Small intestine (tissue), 7 donors: ENCODE measurements around the gene SLC43A3. TPM values are rescaled to one million over a fixed set of nuclear protein-coding genes. Genes with fewer than 3 reads are reported as not detected.

Source experiments
- DNase-seq, 2 donors: peaks; one replicate each; pipeline versions ENCODE4 v3.0.0 to v3.0.0-alpha.2; 2013
- FAIRE-seq: peaks from 2 replicates; lab custom pipeline; 2012; peaks lifted over from hg19 to GRCh38; lab: Jason Lieb, UNC
- H3K27ac ChIP-seq, 3 donors: one replicate each; pipeline ENCODE4 v1.5.1; 2013; ENCODE audit warnings: low read length in 2 of 3, mild to moderate bottlenecking in 2 of 3, control low read depth in 1 of 3, inconsistent platforms in 1 of 3, low read depth in 1 of 3, moderate library complexity in 1 of 3
- H3K27me3 ChIP-seq, 3 donors: one replicate each; pipeline ENCODE4 v1.6.1; 2013; ENCODE audit warnings: low read length in 3 of 3, inconsistent platforms in 1 of 3; ENCODE audit not compliant: control insufficient read depth in 3 of 3, insufficient read depth in 3 of 3
- H3K36me3 ChIP-seq, 3 donors: one replicate each; pipeline ENCODE4 v1.6.1; 2013; ENCODE audit warnings: low read length in 3 of 3, inconsistent platforms in 1 of 3, low read depth in 1 of 3, mild to moderate bottlenecking in 1 of 3, moderate library complexity in 1 of 3; ENCODE audit not compliant: control insufficient read depth in 3 of 3, insufficient read depth in 2 of 3
- H3K4me1 ChIP-seq, 3 donors: one replicate each; pipeline ENCODE4 v1.6.1; 2013; ENCODE audit warnings: low read length in 2 of 3, inconsistent platforms in 1 of 3, low read depth in 1 of 3, mild to moderate bottlenecking in 1 of 3, moderate library complexity in 1 of 3; ENCODE audit not compliant: control insufficient read depth in 3 of 3, insufficient read depth in 2 of 3
- H3K4me3 ChIP-seq, 3 donors: one replicate each; pipeline ENCODE4 v1.5.1; 2013; ENCODE audit warnings: low read length in 3 of 3, control low read depth in 1 of 3, inconsistent platforms in 1 of 3, low read depth in 1 of 3, mild to moderate bottlenecking in 1 of 3, moderate library complexity in 1 of 3
- H3K9me3 ChIP-seq, 2 donors: one replicate each; pipeline ENCODE4 v1.6.1; 2013; ENCODE audit warnings: low read depth in 1 of 2, low read length in 1 of 2; ENCODE audit not compliant: control insufficient read depth in 2 of 2, insufficient read depth in 1 of 2
- WGBS, 3 donors: extraction: QIAGEN DNeasy Blood & Tissue Kit; methylation state at CpG; one replicate each; pipeline ENCODE4 v1.1.7; 2013; 5-methylcytosine and 5-hydroxymethylcytosine counted together
- polyA plus RNA-seq, 4 donors: library from polyadenylated mRNA; stranded (reverse) in 3 of 4; unstranded in 1 of 4; fragments of 200-250 nt in 3 of 4; fragments of 120-200 nt in 1 of 4; gene quantifications; one replicate each; pipeline versions ENCODE4 v1.2.1 to v1.2.3, GENCODE V29; 2013
- donor health status: healthy with polysubstance abuse.
- donor health status: control.
- donor health status: control.
- donor health status: Bipolar disorder and iron deficiency.
- donor health status: healthy.

SLC43A3 gene
- polyA plus RNA-seq, 4 donors: 2.4 to 13.8 (median 8.3) TPM

DNA sequence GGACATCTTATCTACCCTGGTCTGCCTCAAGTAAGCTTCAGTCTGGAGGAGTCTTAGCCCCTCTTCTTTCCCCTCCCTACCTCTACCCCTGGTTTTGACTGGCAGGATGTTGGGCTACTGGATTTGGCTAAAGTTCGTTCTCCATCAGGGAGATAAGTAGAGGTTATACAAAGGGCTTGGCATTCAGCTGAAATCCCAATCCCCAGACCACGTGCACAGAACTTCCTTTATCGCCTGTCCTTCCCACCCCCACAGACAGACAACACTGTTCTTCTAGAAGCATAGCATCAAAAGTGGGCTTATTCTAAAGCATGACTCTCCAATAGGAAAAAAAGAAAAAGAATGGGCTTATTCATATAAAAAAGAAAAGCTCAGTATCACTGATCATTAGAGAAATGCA is 53.8 kb downstream of the SLC43A3 start:
- Histone ChIP-seq H3K9me3 (no peaks in the 10 kb centered on the region), H3K27me3 (peaks cover 0 to 2% (median 0%) of the 10 kb centered on the region in 3 donors), H3K36me3 (no peaks in the 10 kb centered on the region), H3K4me3 (no peak overlapping the region), H3K27ac (no peak overlapping the region), H3K4me1 (no peaks in the 10 kb centered on the region)
- DNase-seq: no peak
- FAIRE-seq: no peak
- 41 to 52% (median 49%) methylated on average over 3 of the region's 3 CpGs for WGBS, 3 donors

DNA sequence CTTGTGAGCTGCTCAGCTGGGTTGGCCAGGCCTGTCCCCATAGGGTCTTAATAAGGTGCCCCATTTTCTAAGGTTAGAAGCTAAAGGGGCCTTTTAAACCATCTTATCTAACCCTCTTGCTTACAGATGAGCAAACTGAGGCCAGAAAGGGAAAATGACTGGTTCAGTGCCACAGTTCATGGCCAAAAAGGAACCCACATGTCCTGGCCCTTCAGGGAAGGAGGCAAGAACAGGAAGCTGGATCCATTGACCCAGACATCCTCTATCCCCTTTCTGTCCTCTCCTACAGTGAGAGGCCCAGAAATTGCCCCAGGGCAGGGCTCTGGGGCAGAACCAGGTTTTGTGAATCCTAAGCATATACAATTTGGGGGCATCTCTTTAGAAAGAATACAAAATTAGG is 56.0 kb downstream of the SLC43A3 start:
- Histone ChIP-seq H3K27ac (no peak overlapping the region), H3K4me1 (no peaks in the 10 kb centered on the region), H3K36me3 (no peaks in the 10 kb centered on the region), H3K27me3 (peaks cover 0 to 2% (median 0%) of the 10 kb centered on the region in 3 donors), H3K4me3 (no peak overlapping the region), H3K9me3 (no peaks in the 10 kb centered on the region)
- DNase-seq: no peak
- FAIRE-seq: no peak

DNA sequence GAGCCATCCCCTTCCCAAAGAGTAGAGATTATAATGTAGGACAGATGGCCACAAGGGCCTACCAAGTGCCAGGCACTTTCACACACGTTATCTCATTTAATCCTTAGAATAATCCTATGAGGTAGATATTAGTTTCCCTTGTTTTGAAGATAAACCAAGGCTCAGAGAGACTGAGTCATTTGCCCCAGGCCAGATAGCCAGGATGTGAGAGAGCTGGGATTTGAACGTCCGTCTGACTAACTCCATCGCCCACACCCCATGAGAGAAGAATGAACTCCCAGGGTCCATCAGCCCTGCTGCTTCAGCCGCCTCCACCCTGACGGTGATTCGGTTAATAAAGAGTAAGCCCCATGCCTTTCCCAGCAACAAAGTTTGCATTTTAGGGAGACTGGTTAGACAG is 56.7 kb downstream of the SLC43A3 start:
- Histone ChIP-seq H3K4me3 (no peak overlapping the region), H3K27ac (no peak overlapping the region), H3K9me3 (no peaks in the 10 kb centered on the region), H3K4me1 (no peaks in the 10 kb centered on the region), H3K36me3 (no peaks in the 10 kb centered on the region), H3K27me3 (peaks cover 0 to 2% (median 0%) of the 10 kb centered on the region in 3 donors)
- FAIRE-seq (no peak), DNase-seq (no peak)
- WGBS, 3 donors: 80 to 91% (median 90%) methylated on average over 7 of the region's 7 CpGs

DNA sequence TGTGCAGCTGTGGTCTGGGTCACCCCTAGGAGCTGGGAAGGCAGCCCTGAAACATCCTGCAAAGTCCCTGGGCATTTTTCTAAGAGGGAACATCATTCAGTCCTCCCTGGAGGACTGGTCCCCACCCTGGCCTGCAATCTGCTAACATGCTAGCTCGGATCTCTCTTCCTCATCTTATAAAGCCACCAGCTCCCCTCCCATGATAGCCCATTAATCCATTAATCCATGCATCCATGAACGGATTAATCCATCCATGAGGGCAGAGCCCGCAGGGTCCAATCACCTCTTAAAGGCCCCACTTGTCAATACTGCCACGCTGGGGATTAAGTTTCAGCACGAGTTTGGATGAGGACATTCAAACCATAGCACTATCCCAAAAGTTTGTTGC is 58.1 kb downstream of the SLC43A3 start:
- Histone ChIP-seq H3K36me3 (no peaks in the 10 kb centered on the region), H3K27me3 (peaks cover 0 to 2% (median 0%) of the 10 kb centered on the region in 3 donors), H3K4me3 (no peak overlapping the region), H3K4me1 (no peaks in the 10 kb centered on the region), H3K27ac (no peak overlapping the region), H3K9me3 (no peaks in the 10 kb centered on the region)
- DNase-seq: no peak
- no peak for FAIRE-seq
- 61 to 74% (median 68%) methylated on average over 5 of the region's 5 CpGs for WGBS, 3 donors

DNA sequence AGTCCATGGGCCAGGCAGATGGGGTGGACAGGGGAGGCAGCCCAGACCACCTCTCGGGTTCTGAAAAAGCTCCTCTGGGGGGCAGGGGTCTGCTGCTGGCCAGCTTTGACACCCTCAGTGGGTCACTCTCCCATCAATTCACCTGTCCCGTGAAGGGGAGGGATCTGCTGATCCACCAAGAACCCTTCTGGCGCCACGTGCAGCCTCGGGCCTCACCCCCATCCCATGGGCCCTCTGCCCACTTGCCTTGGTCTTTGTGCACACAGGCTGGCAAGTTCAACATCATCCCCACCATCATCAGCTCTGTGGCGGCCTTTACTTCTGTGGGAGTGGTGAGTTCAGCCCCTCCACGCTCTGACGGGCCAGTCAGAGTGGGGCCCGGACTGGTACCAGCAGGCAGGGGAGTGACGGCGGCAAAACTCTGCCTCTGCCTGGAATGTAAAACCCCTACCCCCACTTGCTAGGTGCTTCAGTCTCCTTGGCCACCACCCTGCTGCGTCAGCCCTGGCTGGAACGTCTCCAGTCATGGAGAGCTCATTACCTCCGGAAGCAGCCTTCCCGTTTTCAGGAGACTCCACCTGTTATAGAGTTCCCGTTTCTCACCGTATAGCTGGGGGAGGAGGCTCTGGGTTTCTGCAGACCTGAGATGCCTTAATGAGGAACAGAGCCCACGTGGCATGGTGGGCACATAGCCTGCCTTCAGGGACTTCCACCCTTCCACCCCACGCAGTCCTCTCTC is 58.6 kb downstream of the SLC43A3 start:
- H3K9me3 ChIP-seq: no peaks in the 10 kb centered on the region
- H3K4me1 ChIP-seq: no peaks in the 10 kb centered on the region
- H3K36me3 ChIP-seq: no peaks in the 10 kb centered on the region
- FAIRE-seq (no peak), DNase-seq (no peak)
- WGBS, 3 donors: 60 to 70% (median 64%) methylated on average over 19 of the region's 19 CpGs
- H3K4me3 ChIP-seq: no peak overlapping the region
- no peak overlapping the region for H3K27ac ChIP-seq
- peaks cover 0 to 2% (median 0%) of the 10 kb centered on the region in 3 donors for H3K27me3 ChIP-seq

DNA sequence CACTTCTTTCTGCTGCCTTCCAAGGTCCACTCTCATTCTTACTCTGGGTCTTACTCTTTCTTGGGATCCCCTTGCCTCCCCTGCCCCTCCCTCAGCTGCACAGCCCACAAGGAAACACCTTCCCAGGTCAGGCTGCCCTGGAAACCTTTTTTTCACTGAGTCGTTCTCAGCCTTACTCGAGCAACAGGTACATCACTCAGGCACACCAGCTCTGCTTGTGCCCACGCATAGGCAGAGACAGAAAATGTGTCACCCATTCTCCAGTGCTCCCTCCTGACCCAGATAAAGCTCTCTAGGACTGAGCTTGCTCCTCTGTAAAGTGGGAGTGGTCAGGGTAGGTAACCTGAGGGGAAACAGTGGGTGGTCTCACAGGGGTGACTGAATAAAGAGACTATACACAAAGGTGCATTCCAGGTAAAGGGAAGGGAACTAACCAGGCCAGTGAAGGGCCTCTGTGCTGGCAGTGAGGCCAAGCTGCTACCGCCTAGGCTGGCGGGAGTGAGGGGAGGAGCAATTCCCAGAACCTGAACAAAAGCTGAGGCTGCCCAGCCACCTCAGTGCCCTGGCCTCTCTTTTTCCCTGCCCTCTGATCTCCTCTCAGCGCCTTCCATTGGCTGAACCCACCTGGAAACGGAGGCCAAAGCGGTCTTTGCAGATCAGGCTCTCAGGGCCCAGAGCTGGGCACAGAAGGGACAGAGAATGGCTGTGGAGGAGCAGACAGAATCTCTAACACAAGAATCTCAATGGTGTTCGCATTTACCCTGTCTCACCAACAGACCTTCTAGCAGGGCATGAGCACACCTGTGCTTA is 61.9 kb downstream of the SLC43A3 start:
- DNase-seq: no peak
- FAIRE-seq: no peak
- Histone ChIP-seq H3K9me3 (no peaks in the 10 kb centered on the region), H3K36me3 (no peaks in the 10 kb centered on the region), H3K4me3 (no peak overlapping the region), H3K4me1 (no peaks in the 10 kb centered on the region), H3K27me3 (peaks cover 0 to 2% (median 0%) of the 10 kb centered on the region in 3 donors), H3K27ac (no peak overlapping the region)
- 65 to 73% (median 68%) methylated on average over 9 of the region's 9 CpGs for WGBS, 3 donors

DNA sequence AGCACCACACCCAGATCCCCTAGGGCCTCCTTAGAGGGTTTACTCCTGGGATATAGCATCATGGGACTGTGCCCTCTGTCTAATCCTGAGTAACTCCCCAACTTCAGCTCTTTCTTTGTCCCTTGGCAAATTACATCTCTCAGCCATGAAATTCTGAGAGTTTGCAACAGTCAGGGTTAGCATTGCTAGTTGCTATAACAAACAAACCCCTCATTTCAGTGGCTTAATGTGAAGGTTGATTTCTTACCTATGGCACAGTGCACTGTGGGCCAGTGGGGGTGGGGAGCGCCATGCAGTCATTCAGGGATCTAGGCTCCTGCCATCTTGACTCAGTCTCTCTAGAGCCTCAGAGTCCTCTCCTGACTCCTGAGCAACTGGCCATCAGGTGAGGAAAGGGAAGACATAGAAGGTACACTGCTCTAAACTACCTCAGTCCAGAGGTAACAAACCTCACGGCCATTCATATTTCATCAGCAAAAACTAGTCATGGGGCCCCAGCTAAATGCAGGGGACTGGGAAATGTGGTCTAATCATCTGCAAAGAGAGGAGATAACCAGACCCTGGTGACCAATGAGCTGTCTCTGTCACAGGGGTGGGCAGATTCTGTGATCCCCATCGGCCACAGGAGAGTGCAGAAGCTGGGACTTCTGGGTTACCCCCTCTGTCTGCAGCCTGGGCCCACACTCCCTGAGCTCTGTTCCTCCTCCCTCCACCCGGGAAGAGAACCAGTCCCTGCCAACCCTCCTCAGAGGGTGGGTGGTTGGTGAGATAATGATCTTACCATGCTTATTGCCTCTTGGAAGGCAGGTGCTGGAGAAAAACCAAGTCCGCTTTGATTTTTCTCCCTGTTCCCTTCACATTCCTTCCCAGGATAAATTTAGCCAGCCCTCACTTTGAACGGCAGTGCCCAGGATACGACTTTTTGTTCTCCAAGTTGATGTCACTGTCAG is 63.5 kb downstream of the SLC43A3 start:
- H3K27ac ChIP-seq: no peak overlapping the region
- no peaks in the 10 kb centered on the region for H3K9me3 ChIP-seq
- H3K4me3 ChIP-seq: no peak overlapping the region
- no peaks in the 10 kb centered on the region for H3K4me1 ChIP-seq
- no peak for FAIRE-seq
- H3K27me3 ChIP-seq: no peaks in the 10 kb centered on the region
- 36 to 69% (median 60%) methylated on average over 7 of the region's 7 CpGs for WGBS, 3 donors
- DNase-seq: no peak
- H3K36me3 ChIP-seq: no peaks in the 10 kb centered on the region

DNA sequence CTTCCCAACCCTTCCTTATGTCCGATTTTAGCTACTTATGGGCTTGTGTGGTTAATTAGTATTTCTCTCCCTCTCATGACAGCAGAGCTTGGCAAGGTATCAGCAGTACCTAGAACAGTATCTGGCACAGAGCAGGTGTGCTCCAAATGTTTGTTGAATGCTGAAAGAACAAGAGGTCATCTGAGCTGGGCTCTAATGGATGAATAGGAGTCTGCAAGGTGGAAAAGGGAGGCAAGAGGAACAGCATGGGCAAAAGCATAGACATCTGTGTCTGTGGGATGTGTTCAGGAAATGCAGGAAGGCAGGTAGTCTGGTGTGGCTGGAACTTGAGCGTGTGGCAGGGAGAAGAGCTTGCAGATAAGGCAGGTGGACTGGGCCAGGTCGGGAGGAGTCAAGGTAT is 65.0 kb downstream of the SLC43A3 start:
- no peak for DNase-seq
- Histone ChIP-seq H3K4me1 (no peaks in the 10 kb centered on the region), H3K27ac (no peak overlapping the region), H3K9me3 (no peaks in the 10 kb centered on the region), H3K4me3 (no peak overlapping the region), H3K27me3 (no peaks in the 10 kb centered on the region), H3K36me3 (no peaks in the 10 kb centered on the region)
- 69 to 77% (median 76%) methylated on average over 3 of the region's 3 CpGs for WGBS, 3 donors
- FAIRE-seq: no peak
